Activated CD8-positive, alpha-beta memory T cell treated with anti-CD3 and anti-CD28 coated beads, Interleukin-2, amount 50 U/mL, for 24 hours (primary cell): Measurements from ENCODE around the gene THAP3.
"Not testable (repeated sequence)": the region's sequence is repeated elsewhere in the genome, so short reads cannot be mapped to it uniquely, and the experiment has no call there.

ENCODE experiments used
- DNase-seq: peaks from one replicate; pipeline ENCODE4 v3.0.0-alpha.2; 2020; ENCODE audit errors: extremely low read depth

The THAP3 gene

GRCh38 chr1:6635161-6635909 is 10.7 kb downstream of the THAP3 start:
- DNase-seq, result no peak

- DNase-seq, result no peak
These were observed 11.5 kb downstream of the THAP3 start for GRCh38 chr1:6635910-6636760.

GRCh38 chr1:6636778-6637177 is 12.1 kb downstream of the THAP3 start:
- DNase-seq, result not testable (repeated sequence)

- no peak for DNase-seq
These were observed 13.1 kb downstream of the THAP3 start for GRCh38 chr1:6637770-6638169.

GRCh38 chr1:6638226-6638625 is 13.6 kb downstream of the THAP3 start:
- DNase-seq, result no peak

GRCh38 chr1:6640867-6641266 is 16.2 kb downstream of the THAP3 start:
- DNase-seq, result not testable (repeated sequence)

GRCh38 chr1:6645018-6645417 is 20.4 kb downstream of the THAP3 start:
- DNase-seq, result no peak

- no peak for DNase-seq
These were observed 22.0 kb downstream of the THAP3 start for GRCh38 chr1:6646499-6647148.

- DNase-seq, result no peak
These were observed 23.9 kb downstream of the THAP3 start for GRCh38 chr1:6648556-6648955.

- no peak for DNase-seq
These were observed 27.2 kb downstream of the THAP3 start for GRCh38 chr1:6651909-6652308.

- DNase-seq, result no peak
These were observed 28.3 kb downstream of the THAP3 start for GRCh38 chr1:6652986-6653385.

GRCh38 chr1:6653436-6654290 is 29.0 kb downstream of the THAP3 start:
- no peak for DNase-seq

- DNase-seq, result no peak
These were observed 32.5 kb downstream of the THAP3 start for GRCh38 chr1:6657138-6657537.

- DNase-seq, result no peak
These were observed 33.8 kb downstream of the THAP3 start for GRCh38 chr1:6658359-6659060.

GRCh38 chr1:6660415-6661049 is 35.9 kb downstream of the THAP3 start:
- DNase-seq, result no peak

GRCh38 chr1:6662468-6662867 is 37.8 kb downstream of the THAP3 start:
- not testable (repeated sequence) for DNase-seq

GRCh38 chr1:6666696-6667095 is 42.0 kb downstream of the THAP3 start:
- DNase-seq, result no peak

- no peak for DNase-seq
These were observed 42.5 kb downstream of the THAP3 start for GRCh38 chr1:6667139-6667538.

- DNase-seq, result no peak
These were observed 43.8 kb downstream of the THAP3 start for GRCh38 chr1:6668503-6668902.

GRCh38 chr1:6672558-6672957 is 47.9 kb downstream of the THAP3 start:
- DNase-seq, result no peak
